Measurements from ENCODE around the gene FHL2. TPM values are rescaled to one million over a fixed set of nuclear protein-coding genes. Genes with fewer than 3 reads are reported as not detected.

Gene FHL2
- total RNA-seq, 1 experiment from 2014 or later, result 21.1 TPM

DNA sequence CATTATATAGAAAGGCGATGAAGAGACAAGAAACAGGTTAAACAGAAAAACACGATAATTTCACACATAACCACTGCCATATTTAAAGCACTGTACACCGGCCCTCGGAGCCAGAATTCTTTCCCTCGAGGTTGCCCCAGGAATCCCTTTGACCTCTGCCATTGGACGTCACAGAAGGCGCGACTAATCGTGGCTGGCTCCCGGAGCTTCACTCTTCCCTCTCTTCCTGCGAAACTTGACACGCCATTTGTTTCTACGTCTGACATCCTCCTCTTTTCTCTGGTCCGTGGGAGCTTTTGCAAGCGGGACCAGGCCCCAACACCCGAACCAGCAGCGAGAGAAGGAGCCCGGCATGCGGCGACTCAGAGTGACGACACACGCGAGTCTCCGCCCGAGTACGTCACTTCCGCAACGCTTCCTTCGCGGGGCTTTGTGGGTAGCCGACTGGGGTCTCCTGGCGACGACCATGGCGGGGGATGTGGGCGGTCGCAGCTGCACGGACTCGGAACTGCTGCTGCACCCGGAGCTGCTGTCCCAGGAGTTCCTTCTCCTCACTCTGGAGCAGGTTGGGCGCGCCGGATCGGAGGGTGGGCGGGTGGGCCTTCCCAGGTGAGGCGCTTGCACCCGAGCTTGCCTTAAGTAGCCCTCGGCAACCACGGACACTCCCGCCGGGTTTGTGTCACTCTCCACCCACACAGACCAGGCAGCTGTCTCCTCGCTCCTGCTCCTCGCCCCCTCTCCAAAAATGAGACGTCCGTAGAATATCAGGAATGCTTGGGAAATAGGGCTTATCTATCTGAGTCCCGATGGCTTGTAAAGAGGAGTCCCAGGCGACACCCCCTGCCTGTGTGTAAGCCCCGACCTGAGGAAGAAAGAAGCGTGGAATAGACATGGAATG is 61.5 kb downstream of the FHL2 start, which contains the start of gene C2orf49 (continued):
- TF ChIP-seq FOXJ3 (CRISPR knock-in tag; IDR thresholded peaks at IDR 0.05; ENCODE audit: borderline replicate concordance) (no peak), NR1H2 (CRISPR knock-in tag; IDR thresholded peaks at IDR 0.05) (no peak), HMGA2 (CRISPR knock-in tag; IDR thresholded peaks at IDR 0.05) (no peak), GABPB1 (CRISPR knock-in tag; IDR thresholded peaks at IDR 0.05) (peak; percentile 92), NFYB (CRISPR knock-in tag; conservative IDR thresholded peaks at IDR 0.05; ENCODE audit: low read depth) (0 out of 2 replicates have a peak, but pooled peaks have one; percentile 9), ATF1 (CRISPR knock-in tag; IDR thresholded peaks at IDR 0.05) (peak; percentile 77; the same call in 1 of the 2 replicates)
- TF ChIP-seq, protein P1, sequence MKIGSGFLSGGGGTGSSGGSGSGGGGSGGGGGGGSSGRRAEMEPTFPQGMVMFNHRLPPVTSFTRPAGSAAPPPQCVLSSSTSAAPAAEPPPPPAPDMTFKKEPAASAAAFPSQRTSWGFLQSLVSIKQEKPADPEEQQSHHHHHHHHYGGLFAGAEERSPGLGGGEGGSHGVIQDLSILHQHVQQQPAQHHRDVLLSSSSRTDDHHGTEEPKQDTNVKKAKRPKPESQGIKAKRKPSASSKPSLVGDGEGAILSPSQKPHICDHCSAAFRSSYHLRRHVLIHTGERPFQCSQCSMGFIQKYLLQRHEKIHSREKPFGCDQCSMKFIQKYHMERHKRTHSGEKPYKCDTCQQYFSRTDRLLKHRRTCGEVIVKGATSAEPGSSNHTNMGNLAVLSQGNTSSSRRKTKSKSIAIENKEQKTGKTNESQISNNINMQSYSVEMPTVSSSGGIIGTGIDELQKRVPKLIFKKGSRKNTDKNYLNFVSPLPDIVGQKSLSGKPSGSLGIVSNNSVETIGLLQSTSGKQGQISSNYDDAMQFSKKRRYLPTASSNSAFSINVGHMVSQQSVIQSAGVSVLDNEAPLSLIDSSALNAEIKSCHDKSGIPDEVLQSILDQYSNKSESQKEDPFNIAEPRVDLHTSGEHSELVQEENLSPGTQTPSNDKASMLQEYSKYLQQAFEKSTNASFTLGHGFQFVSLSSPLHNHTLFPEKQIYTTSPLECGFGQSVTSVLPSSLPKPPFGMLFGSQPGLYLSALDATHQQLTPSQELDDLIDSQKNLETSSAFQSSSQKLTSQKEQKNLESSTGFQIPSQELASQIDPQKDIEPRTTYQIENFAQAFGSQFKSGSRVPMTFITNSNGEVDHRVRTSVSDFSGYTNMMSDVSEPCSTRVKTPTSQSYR (CRISPR knock-in tag; IDR thresholded peaks at IDR 0.05), result no peak
- TF ChIP-seq, protein P2, sequence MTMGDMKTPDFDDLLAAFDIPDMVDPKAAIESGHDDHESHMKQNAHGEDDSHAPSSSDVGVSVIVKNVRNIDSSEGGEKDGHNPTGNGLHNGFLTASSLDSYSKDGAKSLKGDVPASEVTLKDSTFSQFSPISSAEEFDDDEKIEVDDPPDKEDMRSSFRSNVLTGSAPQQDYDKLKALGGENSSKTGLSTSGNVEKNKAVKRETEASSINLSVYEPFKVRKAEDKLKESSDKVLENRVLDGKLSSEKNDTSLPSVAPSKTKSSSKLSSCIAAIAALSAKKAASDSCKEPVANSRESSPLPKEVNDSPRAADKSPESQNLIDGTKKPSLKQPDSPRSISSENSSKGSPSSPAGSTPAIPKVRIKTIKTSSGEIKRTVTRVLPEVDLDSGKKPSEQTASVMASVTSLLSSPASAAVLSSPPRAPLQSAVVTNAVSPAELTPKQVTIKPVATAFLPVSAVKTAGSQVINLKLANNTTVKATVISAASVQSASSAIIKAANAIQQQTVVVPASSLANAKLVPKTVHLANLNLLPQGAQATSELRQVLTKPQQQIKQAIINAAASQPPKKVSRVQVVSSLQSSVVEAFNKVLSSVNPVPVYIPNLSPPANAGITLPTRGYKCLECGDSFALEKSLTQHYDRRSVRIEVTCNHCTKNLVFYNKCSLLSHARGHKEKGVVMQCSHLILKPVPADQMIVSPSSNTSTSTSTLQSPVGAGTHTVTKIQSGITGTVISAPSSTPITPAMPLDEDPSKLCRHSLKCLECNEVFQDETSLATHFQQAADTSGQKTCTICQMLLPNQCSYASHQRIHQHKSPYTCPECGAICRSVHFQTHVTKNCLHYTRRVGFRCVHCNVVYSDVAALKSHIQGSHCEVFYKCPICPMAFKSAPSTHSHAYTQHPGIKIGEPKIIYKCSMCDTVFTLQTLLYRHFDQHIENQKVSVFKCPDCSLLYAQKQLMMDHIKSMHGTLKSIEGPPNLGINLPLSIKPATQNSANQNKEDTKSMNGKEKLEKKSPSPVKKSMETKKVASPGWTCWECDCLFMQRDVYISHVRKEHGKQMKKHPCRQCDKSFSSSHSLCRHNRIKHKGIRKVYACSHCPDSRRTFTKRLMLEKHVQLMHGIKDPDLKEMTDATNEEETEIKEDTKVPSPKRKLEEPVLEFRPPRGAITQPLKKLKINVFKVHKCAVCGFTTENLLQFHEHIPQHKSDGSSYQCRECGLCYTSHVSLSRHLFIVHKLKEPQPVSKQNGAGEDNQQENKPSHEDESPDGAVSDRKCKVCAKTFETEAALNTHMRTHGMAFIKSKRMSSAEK (CRISPR knock-in tag; IDR thresholded peaks at IDR 0.05; ENCODE audit: borderline replicate concordance), result no peak
- TF ChIP-seq, protein P3, sequence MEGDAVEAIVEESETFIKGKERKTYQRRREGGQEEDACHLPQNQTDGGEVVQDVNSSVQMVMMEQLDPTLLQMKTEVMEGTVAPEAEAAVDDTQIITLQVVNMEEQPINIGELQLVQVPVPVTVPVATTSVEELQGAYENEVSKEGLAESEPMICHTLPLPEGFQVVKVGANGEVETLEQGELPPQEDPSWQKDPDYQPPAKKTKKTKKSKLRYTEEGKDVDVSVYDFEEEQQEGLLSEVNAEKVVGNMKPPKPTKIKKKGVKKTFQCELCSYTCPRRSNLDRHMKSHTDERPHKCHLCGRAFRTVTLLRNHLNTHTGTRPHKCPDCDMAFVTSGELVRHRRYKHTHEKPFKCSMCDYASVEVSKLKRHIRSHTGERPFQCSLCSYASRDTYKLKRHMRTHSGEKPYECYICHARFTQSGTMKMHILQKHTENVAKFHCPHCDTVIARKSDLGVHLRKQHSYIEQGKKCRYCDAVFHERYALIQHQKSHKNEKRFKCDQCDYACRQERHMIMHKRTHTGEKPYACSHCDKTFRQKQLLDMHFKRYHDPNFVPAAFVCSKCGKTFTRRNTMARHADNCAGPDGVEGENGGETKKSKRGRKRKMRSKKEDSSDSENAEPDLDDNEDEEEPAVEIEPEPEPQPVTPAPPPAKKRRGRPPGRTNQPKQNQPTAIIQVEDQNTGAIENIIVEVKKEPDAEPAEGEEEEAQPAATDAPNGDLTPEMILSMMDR (IDR thresholded peaks at IDR 0.05), result no peak
- TF ChIP-seq, protein P4, sequence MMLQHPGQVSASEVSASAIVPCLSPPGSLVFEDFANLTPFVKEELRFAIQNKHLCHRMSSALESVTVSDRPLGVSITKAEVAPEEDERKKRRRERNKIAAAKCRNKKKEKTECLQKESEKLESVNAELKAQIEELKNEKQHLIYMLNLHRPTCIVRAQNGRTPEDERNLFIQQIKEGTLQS (CRISPR knock-in tag; conservative IDR thresholded peaks at IDR 0.05), result no peak
- TF ChIP-seq, protein P5, sequence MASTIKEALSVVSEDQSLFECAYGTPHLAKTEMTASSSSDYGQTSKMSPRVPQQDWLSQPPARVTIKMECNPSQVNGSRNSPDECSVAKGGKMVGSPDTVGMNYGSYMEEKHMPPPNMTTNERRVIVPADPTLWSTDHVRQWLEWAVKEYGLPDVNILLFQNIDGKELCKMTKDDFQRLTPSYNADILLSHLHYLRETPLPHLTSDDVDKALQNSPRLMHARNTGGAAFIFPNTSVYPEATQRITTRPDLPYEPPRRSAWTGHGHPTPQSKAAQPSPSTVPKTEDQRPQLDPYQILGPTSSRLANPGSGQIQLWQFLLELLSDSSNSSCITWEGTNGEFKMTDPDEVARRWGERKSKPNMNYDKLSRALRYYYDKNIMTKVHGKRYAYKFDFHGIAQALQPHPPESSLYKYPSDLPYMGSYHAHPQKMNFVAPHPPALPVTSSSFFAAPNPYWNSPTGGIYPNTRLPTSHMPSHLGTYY (CRISPR knock-in tag; IDR thresholded peaks at IDR 0.05), result no peak
- TF ChIP-seq, protein P6, sequence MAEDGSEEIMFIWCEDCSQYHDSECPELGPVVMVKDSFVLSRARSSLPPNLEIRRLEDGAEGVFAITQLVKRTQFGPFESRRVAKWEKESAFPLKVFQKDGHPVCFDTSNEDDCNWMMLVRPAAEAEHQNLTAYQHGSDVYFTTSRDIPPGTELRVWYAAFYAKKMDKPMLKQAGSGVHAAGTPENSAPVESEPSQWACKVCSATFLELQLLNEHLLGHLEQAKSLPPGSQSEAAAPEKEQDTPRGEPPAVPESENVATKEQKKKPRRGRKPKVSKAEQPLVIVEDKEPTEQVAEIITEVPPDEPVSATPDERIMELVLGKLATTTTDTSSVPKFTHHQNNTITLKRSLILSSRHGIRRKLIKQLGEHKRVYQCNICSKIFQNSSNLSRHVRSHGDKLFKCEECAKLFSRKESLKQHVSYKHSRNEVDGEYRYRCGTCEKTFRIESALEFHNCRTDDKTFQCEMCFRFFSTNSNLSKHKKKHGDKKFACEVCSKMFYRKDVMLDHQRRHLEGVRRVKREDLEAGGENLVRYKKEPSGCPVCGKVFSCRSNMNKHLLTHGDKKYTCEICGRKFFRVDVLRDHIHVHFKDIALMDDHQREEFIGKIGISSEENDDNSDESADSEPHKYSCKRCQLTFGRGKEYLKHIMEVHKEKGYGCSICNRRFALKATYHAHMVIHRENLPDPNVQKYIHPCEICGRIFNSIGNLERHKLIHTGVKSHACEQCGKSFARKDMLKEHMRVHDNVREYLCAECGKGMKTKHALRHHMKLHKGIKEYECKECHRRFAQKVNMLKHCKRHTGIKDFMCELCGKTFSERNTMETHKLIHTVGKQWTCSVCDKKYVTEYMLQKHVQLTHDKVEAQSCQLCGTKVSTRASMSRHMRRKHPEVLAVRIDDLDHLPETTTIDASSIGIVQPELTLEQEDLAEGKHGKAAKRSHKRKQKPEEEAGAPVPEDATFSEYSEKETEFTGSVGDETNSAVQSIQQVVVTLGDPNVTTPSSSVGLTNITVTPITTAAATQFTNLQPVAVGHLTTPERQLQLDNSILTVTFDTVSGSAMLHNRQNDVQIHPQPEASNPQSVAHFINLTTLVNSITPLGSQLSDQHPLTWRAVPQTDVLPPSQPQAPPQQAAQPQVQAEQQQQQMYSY (CRISPR knock-in tag; IDR thresholded peaks at IDR 0.05), result no peak
- TF ChIP-seq, protein P7, sequence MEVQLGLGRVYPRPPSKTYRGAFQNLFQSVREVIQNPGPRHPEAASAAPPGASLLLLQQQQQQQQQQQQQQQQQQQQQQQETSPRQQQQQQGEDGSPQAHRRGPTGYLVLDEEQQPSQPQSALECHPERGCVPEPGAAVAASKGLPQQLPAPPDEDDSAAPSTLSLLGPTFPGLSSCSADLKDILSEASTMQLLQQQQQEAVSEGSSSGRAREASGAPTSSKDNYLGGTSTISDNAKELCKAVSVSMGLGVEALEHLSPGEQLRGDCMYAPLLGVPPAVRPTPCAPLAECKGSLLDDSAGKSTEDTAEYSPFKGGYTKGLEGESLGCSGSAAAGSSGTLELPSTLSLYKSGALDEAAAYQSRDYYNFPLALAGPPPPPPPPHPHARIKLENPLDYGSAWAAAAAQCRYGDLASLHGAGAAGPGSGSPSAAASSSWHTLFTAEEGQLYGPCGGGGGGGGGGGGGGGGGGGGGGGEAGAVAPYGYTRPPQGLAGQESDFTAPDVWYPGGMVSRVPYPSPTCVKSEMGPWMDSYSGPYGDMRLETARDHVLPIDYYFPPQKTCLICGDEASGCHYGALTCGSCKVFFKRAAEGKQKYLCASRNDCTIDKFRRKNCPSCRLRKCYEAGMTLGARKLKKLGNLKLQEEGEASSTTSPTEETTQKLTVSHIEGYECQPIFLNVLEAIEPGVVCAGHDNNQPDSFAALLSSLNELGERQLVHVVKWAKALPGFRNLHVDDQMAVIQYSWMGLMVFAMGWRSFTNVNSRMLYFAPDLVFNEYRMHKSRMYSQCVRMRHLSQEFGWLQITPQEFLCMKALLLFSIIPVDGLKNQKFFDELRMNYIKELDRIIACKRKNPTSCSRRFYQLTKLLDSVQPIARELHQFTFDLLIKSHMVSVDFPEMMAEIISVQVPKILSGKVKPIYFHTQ (CRISPR knock-in tag; IDR thresholded peaks at IDR 0.05), result no peak
- TF ChIP-seq, protein P8, sequence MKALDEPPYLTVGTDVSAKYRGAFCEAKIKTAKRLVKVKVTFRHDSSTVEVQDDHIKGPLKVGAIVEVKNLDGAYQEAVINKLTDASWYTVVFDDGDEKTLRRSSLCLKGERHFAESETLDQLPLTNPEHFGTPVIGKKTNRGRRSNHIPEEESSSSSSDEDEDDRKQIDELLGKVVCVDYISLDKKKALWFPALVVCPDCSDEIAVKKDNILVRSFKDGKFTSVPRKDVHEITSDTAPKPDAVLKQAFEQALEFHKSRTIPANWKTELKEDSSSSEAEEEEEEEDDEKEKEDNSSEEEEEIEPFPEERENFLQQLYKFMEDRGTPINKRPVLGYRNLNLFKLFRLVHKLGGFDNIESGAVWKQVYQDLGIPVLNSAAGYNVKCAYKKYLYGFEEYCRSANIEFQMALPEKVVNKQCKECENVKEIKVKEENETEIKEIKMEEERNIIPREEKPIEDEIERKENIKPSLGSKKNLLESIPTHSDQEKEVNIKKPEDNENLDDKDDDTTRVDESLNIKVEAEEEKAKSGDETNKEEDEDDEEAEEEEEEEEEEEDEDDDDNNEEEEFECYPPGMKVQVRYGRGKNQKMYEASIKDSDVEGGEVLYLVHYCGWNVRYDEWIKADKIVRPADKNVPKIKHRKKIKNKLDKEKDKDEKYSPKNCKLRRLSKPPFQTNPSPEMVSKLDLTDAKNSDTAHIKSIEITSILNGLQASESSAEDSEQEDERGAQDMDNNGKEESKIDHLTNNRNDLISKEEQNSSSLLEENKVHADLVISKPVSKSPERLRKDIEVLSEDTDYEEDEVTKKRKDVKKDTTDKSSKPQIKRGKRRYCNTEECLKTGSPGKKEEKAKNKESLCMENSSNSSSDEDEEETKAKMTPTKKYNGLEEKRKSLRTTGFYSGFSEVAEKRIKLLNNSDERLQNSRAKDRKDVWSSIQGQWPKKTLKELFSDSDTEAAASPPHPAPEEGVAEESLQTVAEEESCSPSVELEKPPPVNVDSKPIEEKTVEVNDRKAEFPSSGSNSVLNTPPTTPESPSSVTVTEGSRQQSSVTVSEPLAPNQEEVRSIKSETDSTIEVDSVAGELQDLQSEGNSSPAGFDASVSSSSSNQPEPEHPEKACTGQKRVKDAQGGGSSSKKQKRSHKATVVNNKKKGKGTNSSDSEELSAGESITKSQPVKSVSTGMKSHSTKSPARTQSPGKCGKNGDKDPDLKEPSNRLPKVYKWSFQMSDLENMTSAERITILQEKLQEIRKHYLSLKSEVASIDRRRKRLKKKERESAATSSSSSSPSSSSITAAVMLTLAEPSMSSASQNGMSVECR (CRISPR knock-in tag; IDR thresholded peaks at IDR 0.05; ENCODE audit: borderline replicate concordance), result peak; percentile 64; the same call in 1 of the 2 replicates

Measured in WTC11 (cell line).